Measurements from ENCODE around the gene PSAT1.

PSAT1 gene

GRCh38 chr9:78357165-78357873, 60.4 kb downstream of the PSAT1 start:
- DNase-seq (ENCODE audit: low read depth), result no peak
- H3K4me3 ChIP-seq (ENCODE audit: control insufficient read depth, low read depth, low read length), result no peak overlapping the region
- TF ChIP-seq CTCF (IDR thresholded peaks at IDR 0.05; ENCODE audit: control insufficient read depth, insufficient read depth, low read depth, low read length, missing control alignments), result no peak

DNA sequence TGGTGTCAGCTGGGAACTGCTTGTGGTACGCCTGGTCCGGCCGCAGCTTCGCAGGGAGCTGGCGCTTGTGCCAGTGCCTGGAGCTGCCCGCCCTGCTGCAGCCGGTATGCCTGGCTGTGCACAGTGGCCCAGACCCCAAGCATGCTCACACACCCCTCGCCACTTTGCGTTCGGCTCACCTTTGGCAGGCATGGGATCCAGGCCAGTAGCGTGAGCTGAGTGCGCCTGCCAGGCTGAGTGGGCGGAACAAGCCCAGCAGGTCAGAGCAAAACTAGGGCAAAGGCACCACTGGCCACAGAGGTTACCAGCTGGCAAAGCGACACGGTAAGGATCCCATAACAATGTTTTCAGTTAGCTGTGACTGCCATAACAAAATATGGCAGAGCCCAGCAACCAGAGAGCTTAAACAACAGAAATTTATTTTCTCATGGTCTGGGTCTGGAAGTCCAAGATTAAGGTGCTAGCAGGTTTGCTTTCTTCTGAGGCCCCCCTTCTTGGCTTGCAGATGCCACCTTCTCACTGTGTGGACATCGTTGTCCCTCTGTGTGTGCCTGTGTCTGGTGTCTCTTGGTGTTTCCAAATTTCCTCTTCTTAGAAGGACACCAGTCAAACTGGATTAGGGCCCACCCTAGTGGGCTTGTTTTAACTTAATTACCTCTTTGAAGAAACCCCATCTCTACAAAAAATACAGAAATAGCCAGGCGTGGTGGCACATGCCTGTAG, 61.6 kb downstream of the PSAT1 start:
- TF ChIP-seq CTCF (IDR thresholded peaks at IDR 0.05; ENCODE audit: control insufficient read depth, insufficient read depth, low read depth, low read length, missing control alignments), result no peak
- DNase-seq (ENCODE audit: low read depth), result no peak
- H3K4me3 ChIP-seq (ENCODE audit: control insufficient read depth, low read depth, low read length), result no peak overlapping the region

- no peak overlapping the region for H3K4me3 ChIP-seq (ENCODE audit: control insufficient read depth, low read depth, low read length)
- peak; percentile 77 for DNase-seq (ENCODE audit: low read depth)
- TF ChIP-seq CTCF (IDR thresholded peaks at IDR 0.05; ENCODE audit: control insufficient read depth, insufficient read depth, low read depth, low read length, missing control alignments), result no peak
Measured at GRCh38 chr9:78363221-78363620, 66.3 kb downstream of the PSAT1 start.

DNA sequence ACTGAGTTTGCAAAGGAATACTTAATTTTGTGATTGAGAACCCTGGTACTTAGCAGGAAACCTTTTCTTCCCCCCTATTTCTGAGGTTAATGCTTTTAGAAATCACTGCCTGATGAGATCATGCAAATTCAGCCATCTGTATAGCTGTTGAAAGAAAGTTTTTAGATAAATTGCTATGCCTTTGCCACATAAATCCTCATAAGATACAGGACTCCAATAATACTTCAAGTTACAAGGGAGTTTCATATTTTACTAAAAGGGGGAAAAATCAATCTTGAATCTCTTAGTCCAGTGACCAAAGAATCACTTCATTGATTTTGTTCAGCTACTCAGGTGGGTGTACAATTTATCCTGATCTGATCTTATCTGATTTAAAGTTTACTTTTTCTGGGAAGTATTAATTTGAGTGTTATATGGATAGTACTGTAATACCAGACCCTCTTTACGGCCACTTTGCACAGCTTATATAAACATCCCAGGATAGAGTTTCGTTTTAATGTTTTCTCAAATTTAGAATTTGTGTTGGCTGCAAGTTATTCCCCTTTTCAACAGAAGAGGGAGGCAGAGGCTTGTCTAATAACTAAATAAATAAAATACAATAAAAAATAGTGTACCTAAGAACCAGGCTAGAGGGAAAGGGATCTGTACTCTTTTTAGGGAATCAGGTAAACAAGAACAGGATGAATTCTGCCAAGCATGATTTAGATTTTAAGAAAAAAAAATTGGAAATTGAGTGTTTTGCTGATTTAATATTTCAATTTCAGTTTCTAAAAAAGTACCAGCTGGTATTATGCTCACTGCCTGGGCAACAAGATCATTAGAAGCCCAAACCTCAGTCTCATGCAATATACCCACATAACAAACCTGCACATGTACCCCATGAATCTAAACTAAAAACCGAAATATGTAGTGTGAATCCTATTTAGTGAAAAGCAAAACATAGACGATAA, 69.1 kb downstream of the PSAT1 start:
- H3K4me3 ChIP-seq (ENCODE audit: control insufficient read depth, low read depth, low read length), result no peak overlapping the region
- TF ChIP-seq CTCF (IDR thresholded peaks at IDR 0.05; ENCODE audit: control insufficient read depth, insufficient read depth, low read depth, low read length, missing control alignments), result peak; percentile 72
- no peak for DNase-seq (ENCODE audit: low read depth)

- TF ChIP-seq CTCF (IDR thresholded peaks at IDR 0.05; ENCODE audit: control insufficient read depth, insufficient read depth, low read depth, low read length, missing control alignments), result no peak
- no peak for DNase-seq (ENCODE audit: low read depth)
- H3K4me3 ChIP-seq (ENCODE audit: control insufficient read depth, low read depth, low read length), result no peak overlapping the region
Measured at GRCh38 chr9:78366827-78367226, 69.9 kb downstream of the PSAT1 start.

DNA sequence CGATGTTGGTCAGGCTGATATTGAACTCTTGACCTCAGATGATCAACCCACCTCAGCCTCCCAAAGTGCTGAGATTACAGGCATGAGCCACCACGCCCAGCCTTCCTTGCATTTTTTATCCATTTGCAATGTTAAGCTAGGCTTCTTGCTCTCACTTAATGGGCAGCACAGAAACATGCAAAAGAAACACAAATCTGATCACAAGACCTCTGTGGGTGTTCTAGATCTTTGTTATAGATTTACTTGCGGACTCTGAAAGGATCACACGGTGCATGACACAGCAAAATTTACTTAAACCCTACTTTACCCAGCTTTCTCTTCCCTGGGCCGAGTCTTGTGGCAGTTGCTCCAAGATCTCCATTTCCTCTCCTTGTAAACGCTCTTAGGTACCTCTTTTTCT, 71.3 kb downstream of the PSAT1 start:
- no peak overlapping the region for H3K4me3 ChIP-seq (ENCODE audit: control insufficient read depth, low read depth, low read length)
- no peak for TF ChIP-seq CTCF (IDR thresholded peaks at IDR 0.05; ENCODE audit: control insufficient read depth, insufficient read depth, low read depth, low read length, missing control alignments)
- DNase-seq (ENCODE audit: low read depth), result no peak

All from AG09309 (cell line).